ENCODE measurements around the gene SLC9C2.
"Not testable (repeated sequence)": the region's sequence is repeated elsewhere in the genome, so short reads cannot be mapped to it uniquely, and the experiment has no call there.

The SLC9C2 gene, protein sequence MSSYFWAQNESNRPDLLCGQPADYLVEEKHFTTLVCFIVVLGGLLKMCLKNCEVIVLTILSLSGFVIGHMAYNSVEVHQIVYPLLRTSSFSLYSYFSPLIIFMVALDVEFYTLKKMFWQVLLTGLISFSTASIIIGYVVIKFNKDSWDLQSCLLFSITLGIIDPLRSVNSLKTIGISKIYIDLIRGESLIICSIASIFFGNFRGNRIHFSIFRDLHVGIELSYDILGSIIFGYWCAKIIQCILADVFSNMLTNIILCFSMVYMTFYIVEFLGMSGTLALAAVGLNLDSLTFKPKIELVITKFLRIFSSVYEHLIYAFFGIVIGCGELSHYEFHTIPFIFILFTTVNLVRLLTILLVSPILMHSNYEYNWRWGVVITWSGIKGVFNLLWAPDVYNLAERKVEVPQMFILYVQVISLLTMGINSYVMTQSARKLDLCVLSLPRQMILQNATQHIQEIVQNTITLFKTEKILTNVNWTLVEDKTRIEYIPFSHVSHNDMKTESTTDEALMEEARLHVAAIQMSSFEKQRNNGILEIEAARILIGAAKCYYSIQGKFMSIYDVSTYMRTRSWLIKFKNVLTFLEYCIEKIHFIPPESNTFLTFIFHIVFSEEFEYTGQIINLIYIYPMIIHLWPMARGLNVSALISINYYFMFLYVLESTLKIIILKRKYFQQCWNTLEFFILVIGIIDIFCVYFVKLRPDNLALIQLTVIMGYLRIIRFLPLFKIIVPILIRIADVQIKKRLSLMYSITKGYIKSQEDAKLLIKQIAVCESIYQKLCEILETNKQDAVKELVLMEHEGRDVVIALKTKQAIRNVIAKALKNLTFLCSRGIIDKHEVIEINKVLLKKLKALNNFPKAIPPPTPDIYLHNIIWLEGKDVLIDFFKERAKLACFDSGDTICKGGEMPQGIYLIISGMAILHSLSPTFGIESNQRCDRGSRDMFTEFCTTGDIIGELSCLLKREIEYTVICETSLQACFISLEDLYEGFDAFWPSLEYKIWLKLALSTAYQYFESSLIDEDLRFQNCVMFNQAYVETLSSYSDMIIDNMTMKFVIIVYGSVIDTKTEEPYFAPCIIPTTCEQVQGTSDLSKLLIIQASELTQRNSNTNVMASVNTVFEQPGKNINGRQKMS

DNA sequence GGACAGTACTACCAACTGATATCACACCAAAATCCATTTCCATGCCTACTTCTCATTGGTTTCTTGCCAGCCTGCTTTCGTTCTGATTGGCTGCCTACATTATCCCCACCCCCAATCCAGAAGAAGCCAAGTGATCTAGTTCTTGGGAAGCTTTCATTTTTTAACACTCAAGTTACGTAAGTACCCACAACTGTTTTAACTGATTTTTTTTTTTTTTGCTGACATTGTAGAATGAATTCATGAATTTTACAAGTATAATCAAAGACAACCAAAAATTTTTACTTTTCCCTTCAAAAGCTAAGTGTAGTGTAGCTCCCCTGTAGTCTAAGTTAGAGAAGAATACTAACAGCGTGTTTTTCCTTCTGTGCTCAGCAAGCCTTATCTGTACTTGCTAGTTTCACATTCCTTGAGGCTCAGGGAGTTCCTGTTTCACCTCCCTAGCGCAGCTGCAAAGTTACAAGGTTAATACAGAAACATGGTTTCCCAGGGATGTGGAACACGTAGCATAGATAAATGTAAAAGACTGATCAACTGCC is at the start of gene SLC9C2:
TSS of gene SLC9C2 (minus strand) at position 17 of the 536 bp plus-strand sequence. CDS start 1,296 bp downstream, outside the sequence.
- no peak for DNase-seq (ENCODE audit: low read depth in 2 of 2)

DNA sequence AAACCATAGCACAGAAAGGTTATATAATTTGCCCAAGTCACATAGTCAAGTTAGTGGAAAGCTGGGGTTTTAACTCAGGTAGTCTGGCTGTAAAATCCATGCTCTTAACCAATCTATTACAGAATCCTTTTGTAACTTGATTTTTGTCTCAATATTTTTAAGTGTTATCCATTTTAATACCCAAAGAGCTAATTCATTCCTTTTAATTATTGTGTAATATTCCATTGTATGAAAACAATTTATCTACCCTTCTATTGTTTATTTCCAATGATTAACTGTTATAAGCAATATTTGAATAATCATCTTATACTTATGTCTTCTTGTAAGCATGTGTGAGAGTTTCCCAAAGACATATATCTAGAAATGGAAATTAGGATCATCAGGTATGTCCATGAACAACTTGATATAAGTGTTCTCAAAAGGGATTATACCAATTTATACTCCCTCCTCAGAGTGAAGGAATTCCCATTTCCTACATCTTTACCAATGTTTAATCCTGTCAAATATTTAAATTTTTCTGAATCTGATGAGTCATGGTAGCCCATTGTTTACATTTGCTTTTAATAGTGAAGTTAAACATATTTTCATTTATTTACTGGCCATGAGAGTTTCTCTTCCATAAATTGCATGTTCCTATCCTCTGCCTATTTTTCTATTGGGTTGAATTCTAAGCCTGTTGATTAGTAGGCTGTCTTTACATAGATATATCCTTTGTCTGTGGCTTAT is 46.2 kb upstream of the SLC9C2 start:
- DNase-seq (ENCODE audit: low read depth in 2 of 2): no peak

DNA sequence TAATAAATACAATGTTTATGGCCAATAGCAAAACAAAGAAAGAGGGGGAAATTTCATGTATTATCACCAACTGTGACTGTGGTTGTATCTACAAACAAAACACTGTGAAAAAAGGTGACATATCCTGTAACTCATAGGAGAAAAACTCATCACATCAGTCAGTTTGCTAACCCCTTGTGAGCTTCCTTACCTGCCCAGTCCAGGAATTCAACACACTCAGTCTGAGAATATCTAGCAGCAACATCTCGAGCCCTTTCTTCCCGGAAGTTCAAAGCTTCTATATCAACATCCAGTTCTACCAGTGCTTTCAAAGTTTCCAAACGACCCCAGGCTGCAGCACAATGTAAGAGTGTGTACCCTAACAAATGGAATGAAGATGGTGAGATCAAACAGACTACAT is 43.8 kb upstream of the SLC9C2 start:
- no peak for DNase-seq (ENCODE audit: low read depth in 2 of 2)

DNA sequence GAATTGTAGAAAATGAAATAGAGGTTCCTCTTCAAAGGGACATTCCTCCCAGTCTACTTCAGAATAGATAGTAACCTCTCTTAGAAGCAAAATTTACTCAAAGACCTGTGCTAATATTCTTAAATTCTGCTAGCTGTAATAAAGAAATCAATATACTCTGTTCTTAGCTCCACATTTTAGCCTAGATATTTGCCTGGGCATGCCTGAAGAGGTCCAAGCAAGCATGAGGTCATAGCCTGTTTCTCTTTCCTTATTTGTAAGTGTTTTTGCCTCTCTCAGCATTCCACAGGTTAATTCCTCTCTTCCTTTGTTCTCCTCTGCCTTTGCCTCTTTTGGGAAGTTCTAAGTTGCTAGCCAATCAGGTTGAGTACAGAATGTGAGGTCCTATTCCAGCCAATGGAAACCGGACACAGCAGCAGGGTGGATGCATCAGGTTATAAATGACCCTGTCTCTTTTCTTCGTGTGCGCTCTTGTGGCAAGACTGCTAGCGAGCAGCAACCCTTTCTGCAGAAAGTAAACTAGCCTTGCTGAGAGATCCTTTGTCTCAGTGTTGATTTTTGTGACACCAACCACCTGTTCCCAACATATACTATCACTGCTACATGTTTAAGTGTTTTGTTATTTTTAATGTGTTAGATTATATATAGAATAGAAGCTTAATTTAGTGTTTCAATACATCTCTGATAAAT is 39.7 kb upstream of the SLC9C2 start:
- not testable (repeated sequence) for DNase-seq (ENCODE audit: low read depth in 2 of 2)

DNA sequence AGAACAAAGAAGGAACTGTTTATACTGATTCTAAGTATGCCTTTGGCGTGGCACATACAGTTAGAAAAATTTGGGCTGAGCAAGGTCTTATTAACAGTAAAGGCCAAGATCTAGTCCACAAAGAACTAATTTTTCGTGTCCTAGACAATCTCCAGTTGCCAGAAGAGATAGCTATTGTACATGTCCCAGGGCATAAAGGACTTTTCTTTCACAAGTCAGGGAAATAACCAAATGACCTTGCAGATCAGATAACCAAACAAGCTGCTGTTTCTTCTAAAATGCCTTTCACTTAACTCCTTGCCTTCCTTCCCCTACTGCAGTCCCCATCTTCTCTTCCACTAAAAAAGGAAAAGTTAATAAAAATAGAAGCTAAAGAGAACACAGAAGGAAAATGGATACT is 36.2 kb upstream of the SLC9C2 start:
- no peak for DNase-seq (ENCODE audit: low read depth in 2 of 2)

DNA sequence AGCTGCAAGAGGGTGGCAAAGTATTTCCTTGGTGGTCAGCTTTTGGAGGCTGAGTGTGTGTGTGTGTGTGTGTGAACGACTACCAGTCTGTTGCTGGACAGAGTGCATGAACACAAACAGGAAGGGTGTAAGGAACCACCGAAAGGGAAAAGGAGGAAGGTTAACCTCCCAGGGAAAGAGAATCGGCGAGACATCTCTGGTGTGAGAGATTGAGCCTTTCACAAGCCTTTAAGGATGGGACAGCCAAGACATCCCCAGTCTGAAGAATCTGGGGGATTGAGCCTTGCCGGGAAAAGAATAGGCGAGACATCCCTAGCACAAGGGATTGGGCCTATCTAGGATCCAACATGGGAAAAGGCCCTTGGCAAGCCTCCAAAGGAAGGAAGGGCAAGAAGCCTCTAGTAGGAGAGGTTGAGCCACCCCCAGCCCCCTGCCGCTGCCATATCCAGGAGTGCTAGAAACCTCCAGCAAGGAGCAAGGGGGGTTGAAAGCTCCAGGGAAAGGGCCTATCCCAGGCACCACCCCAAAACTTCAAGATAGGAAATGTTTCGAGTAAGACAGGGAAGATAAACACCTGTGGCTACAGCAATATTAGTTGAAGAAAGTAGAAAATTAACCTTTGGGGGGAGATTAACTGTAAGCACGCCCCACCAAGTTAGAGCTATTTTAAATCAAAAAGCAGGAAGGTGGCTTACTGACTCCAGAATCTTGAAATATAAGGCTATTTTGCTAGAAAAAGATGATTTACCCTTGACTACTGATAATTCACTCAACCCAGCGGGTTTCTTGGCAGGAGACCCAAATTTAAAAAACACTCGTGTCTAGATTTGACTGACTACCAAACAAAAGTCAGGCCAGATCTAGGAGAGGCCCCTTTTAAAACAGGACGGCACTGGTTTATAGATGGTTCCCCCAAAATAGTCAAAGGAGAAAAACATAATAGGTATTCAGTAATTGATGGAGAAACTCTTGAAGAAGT is 35.5 kb upstream of the SLC9C2 start:
- no peak for DNase-seq (ENCODE audit: low read depth in 2 of 2)

DNA sequence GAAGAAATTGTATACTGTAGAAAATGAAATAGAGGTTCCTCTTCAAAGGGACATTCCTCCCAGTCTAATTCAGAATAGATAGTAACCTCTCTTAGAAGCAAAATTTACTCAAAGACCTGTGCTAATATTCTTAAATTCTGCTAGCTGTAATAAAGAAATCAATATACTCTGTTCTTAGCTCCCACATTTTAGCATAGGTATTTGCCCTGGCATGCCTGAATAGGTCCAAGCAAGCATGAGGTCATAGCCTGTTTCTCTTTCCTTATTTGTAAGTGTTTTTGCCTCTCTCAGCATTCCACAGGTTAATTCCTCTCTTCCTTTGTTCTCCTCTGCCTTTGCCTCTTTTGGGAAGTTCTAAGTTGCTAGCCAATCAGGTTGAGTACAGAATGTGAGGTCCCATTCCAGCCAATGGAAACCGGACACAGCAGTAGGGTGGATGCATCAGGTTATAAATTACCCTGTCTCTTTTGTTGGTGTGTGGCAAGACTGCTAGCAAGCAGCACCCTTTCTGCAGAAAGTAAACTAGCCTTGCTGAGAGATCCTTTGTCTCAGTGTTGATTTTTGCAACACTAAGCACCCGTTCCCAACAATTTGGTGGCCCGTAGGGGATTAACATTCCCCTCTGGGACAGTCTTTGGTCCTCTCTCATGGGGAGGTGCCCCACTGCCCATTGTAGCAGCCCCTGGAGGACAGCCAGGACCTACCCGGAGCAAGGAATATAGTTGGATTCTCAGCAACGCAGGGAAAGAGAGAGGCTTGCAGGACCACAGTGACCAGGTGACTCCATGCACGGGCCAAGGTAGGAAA is 34.6 kb upstream of the SLC9C2 start:
- not testable (repeated sequence) for DNase-seq (ENCODE audit: low read depth in 2 of 2)

DNA sequence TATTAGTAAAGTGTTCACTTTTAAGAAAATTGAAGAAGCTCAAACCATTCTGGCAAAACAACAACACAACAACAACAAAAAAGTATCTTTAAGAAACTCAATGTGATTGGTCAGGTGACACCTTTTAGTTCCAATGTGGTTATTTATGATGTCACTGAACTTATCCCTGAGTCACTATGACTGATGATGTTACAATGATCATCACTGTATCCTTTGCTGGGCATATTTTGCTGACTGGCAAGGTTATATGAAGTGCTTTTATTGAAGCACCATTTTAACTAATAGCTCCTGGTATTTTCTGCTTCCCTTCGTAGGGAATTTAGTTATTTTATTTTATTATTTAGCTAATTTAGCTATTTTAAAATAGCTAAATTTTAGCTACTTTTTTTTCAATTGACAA is 32.2 kb upstream of the SLC9C2 start, which contains the start of gene TEX50:
TSS of gene TEX50 (plus strand) at position 223 of the 400 bp plus-strand sequence. CDS start 184 bp downstream, outside the sequence.
- DNase-seq (ENCODE audit: low read depth in 2 of 2): no peak

DNA sequence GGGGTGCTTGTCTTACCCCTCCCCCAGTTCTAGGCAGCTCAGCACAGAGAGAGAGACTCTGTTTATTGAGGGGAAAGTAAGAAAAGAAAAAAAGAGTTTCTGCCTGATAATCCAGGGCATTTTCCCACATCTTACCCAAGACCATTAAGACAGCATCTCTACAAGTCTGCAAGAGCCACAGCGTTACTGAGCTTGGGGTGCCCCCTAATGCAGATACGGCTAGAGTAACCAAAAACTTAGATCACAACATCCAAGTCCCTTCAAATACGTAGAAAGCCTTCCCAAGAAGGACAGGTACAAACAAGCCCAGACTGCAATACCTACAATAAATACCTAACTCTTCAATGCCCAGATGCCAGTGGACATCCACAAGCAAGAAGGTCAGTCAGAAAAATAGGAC is 26.0 kb upstream of the SLC9C2 start:
- no peak for DNase-seq (ENCODE audit: low read depth in 2 of 2)

DNA sequence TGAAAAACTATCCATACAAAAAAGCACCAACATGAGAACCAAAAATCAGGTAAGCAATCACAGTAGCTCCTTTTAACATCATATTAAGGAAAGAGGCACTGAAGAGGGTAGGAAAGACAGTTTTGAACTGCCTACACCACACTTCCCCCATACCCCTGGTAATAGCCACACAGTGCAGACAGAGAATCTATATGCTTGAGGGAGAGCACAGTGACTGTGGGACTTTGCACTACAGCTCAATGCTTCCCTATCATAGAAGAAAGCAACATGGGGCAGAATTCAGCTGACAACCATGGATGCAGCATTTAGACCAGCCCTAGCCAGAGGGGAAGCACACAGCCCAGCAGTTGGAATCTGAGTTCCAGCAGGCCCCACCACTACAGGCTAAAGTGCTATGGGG is 24.4 kb upstream of the SLC9C2 start:
- no peak for DNase-seq (ENCODE audit: low read depth in 2 of 2)

DNA sequence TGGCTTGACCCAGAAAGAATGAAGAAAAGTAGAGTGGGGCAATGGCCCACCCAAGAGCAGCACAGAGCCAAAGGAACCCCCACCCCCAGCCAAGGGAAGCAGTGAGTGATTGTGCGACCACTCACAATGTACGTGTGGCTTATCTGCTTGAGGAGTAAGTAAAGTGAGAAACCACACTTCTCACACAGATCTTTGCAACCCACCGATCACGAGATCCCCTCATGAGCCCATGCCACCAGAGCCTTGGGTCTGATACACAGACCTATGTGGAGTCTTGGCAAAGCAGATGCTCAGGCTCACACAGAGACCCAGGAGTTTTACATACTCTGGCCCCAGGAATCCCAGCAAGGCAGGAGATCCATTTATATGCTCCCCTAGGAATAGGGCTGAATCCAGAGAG is 14.0 kb upstream of the SLC9C2 start:
- no peak for DNase-seq (ENCODE audit: low read depth in 2 of 2)

DNA sequence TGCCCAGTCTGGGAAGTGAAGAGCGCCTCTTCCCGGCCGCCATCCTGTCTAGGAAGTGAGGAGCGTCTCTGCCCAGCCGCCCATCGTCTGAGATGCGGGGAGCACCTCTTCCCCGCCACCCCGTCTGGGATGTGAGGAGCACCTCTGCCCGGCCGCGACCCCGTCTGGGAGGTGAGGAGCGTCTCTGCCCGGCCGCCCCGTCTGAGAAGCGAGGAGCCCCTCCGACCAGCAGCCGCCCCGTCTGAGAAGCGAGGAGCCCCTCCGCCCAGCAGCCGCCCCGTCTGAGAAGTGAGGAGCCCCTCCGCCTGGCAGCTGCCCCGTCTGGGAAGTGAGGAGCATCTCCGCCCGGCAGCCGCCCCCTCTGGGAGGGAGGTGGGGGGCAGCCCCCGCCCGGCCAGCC is 10.2 kb upstream of the SLC9C2 start:
- not testable (repeated sequence) for DNase-seq (ENCODE audit: low read depth in 2 of 2)

DNA sequence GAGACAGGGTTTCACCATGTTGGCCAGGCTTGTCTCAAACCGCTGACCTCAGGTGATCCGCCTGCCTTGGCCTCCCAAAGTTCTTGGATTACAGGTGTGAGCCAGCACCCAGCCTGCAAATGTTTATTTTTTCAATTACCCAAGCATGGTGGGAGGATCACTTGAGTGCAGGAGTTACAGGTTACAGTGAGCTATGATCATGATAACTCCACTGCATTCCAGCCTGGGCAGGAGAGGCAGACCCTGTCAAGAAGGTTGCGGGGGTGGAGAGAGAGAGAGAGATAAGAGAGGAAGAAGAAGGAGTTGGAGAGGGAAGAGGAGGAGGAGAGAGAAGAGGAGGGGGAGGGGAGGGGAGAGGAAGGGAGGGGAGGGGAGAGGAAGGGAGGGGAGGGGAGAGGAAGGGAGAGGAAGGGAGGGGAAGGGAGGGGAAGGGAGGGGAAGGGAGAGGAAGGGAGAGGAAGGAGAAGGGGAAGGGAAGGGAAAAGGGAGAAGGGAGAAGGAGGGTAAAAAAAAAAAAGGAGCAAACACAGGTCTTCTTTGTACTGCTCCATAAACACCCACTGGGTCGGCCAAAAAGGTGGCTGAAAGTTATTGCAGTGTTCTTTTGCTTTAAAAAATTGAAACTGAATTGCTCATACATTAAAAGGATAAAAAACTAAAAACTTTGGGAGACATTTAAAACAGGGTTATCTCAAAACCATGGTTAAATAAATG is 5.8 kb upstream of the SLC9C2 start:
- no peak for DNase-seq (ENCODE audit: low read depth in 2 of 2)

DNA sequence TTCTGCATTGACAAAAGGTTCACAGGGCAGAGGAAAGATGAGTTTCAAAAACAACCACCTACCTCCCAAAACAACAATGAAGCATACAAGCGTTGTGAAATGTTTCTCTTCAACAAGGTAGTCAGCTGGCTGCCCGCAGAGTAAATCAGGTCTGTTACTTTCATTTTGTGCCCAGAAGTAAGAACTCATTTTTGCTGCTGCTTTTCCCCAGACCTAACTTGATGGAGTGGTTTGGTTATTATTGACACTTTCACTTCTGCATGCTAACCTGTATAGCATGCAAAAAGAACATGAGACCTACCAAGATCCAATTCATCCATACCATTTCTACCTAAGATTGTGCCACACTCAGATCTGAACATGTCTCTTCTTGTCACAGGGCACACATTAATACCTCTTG is 1.3 kb downstream of the SLC9C2 start:
- no peak for DNase-seq (ENCODE audit: low read depth in 2 of 2)

DNA sequence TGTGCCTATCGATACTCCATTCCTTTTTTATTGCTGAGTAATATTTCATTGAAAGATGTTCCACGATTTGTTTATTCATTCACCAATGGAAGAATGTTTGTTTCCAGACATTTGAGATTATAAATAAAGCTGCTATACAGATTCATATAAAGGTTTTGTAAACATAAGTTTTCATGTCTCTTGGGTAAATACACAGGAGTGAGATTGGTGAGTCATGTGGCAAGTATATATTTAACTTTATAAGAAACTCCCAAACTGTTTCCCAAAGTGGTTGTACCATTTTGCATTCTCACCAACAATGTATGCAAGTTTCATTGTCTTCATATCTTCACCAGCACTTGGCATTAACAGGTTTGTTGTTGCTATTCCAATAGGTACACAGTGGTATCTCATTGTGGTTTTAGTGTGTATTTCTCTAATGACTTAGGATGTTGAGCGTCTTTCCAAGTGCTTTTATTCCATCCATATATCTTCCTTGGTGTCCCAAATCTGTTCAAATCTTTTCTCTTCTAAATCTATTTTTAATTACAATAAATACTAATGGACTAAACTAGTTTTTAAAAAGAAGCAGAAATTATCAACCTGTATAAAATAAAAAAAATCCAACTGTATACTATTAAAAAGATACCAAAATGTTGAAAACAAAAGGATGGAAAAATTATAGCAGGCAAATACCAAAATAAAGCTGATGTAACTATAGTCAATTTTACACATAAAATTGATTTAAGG is 6.6 kb downstream of the SLC9C2 start:
- DNase-seq (ENCODE audit: low read depth in 2 of 2): no peak

DNA sequence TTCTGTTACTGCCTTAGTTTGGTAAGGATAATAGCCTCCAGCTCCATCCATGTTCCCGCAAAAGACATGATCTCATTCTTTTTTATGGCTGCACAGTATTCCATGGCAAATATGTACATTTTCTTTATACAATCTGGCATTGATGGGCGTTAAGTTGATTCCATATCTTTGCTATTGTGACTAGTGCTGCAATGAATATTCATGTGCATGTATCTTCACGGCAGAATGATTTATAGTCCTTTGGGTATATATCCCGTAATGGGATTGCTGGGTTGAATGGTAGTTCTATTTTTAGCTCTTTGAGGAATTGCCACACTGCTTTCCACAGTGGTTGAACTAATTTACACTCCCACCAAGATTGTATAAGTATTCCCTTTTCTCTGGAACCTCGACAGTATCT is 11.7 kb downstream of the SLC9C2 start:
- DNase-seq (ENCODE audit: low read depth in 2 of 2): not testable (repeated sequence)

DNA sequence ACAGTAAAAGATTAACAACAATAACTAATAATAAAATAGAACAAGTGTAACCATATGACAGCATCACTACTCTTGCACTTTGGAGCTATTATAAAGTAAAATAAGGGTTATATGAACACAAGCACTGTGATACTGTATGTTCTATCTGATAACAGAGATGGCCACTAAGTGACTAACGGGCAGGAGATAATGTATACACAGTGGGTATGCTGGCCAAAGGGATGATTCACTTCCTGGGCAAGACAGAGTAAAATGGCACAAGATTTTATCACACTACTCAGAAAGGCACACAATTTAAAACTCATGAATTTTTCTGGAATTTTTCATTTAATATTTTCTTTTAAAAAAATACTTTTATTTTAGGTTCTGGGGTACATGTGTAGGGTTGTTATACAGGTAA is 12.3 kb downstream of the SLC9C2 start:
- no peak for DNase-seq (ENCODE audit: low read depth in 2 of 2)

All from stimulated activated CD8-positive, alpha-beta memory T cell treated with anti-CD3 and anti-CD28 coated beads, Interleukin-7, amount 100 ng/mL, for 1 hour (primary cell).